Measurements from ENCODE around the gene DYRK1B. TPM values are rescaled to one million over a fixed set of nuclear protein-coding genes. Genes with fewer than 3 reads are reported as not detected.
A peak's percentile ranks its signal among the peaks of the same experiment; 100 is the strongest.

The DYRK1B gene
- total RNA-seq, 2 donors from 2014 or later = 8.8 to 17.6 TPM

- no peak for ATAC-seq (replicated peaks)
- Mint-ChIP-seq H3K27ac (no peak overlapping the region), H3K4me1 (peaks cover 23% of the 10 kb centered on the region), H3K9me3 (no peaks in the 10 kb centered on the region), H3K27me3 (no peaks in the 10 kb centered on the region), H3K36me3 (ENCODE audit: low read depth) (peaks cover 84% of the 10 kb centered on the region), H3K4me3 (no peak overlapping the region)
Measured at GRCh38 chr19:39830406-39830805, 3.6 kb downstream of the DYRK1B start.

DNA sequence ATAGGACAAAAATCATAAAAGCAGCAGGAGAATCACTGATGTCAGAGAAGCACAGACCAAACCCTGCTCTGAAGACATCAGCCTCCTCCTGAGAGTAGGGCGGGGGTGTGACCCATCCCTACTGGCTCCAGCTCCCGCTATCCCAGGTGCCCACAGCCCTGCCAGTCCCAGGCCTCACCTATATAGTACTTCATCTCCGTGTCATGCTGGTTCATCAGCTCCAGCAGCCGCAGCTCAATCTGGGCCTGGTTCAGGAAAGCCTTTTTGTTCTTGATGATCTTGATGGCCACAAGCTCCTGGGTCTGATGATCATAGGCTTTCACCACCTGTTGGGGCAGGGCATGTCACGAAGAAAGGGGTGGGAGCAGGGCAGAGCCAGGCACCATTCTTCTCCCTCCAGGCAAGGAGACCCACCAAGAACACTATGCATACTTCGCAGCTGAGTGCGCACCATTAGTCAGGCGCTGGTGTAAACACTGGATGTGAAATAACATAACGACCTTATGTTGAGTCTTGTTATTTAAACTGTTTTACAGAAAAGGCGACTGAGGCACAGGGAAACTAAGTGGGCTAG is 4.2 kb downstream of the DYRK1B start:
- no peaks in the 10 kb centered on the region for H3K27me3 Mint-ChIP-seq
- H3K4me1 Mint-ChIP-seq = peaks cover 23% of the 10 kb centered on the region
- H3K9me3 Mint-ChIP-seq = no peaks in the 10 kb centered on the region
- no peak overlapping the region for H3K27ac Mint-ChIP-seq
- H3K4me3 Mint-ChIP-seq = no peak overlapping the region
- peaks cover 77% of the 10 kb centered on the region for H3K36me3 Mint-ChIP-seq (ENCODE audit: low read depth)
- ATAC-seq (replicated peaks) = no peak

DNA sequence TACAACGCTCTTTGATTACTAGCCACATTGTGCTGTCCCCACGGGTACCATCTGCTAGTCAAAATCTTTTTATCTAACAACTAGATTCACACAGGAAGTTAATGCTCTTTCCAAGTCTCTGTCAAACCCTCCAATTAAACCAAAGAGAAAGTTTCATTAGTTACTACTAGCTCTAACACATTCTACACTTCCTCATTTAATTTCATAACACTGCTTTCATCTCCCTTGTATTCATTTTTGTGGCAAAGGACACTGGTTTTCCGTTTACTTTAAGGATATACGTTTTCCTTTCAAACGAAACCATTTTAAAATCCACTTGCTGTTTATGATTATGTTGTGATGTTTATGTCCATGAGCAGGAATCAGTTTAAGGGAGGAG is 5.3 kb downstream of the DYRK1B start:
- Mint-ChIP-seq H3K27me3 (no peaks in the 10 kb centered on the region), H3K36me3 (ENCODE audit: low read depth) (peaks cover 66% of the 10 kb centered on the region), H3K4me3 (no peak overlapping the region), H3K9me3 (no peaks in the 10 kb centered on the region), H3K4me1 (peaks cover 18% of the 10 kb centered on the region), H3K27ac (peak overlapping the region; percentile 20)
- no peak for ATAC-seq (replicated peaks)

- Mint-ChIP-seq H3K27ac (no peak overlapping the region), H3K27me3 (no peaks in the 10 kb centered on the region), H3K4me3 (no peak overlapping the region), H3K9me3 (no peaks in the 10 kb centered on the region), H3K4me1 (peaks cover 18% of the 10 kb centered on the region), H3K36me3 (ENCODE audit: low read depth) (peaks cover 66% of the 10 kb centered on the region)
- ATAC-seq (replicated peaks) = no peak
Measured at GRCh38 chr19:39828015-39828653, 5.8 kb downstream of the DYRK1B start.

- Mint-ChIP-seq H3K4me3 (no peak overlapping the region), H3K4me1 (peaks cover 9% of the 10 kb centered on the region), H3K36me3 (ENCODE audit: low read depth) (peaks cover 58% of the 10 kb centered on the region), H3K9me3 (no peaks in the 10 kb centered on the region), H3K27me3 (no peaks in the 10 kb centered on the region), H3K27ac (no peak overlapping the region)
- no peak for ATAC-seq (replicated peaks)
Measured at GRCh38 chr19:39827216-39827615, 6.7 kb downstream of the DYRK1B start.

DNA sequence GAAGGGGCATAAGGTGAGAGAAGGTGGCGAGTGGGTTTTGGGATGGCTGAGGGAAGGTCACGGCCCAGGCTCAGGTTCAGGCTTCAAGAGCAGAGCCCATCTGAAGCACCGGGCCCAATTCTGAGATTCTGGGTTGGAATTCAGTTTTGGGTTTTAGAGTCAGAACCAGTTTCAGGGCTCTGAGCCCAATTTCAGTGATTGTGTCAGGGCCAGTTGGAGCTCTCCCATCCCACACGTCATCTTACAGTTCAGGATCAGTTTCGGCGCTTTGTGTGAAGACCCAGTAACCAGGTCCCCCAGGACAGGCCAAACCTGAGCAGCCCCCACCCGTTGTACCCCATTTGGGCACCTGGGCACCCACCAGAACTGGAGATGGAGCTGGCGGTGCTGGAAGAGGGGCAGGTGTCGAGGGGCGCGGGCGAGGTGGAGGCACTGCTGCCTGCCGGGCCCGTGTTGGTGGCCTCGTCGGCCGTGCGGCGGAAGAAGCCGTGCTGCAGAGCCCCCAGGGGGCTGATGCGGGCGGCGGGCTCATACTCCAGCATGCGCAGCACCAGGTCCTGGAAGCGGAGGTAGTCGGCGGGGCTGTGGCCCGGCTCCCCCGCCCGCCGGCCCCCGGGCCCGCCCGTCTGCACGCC is 7.5 kb downstream of the DYRK1B start:
- peaks cover 50% of the 10 kb centered on the region for H3K36me3 Mint-ChIP-seq (ENCODE audit: low read depth)
- H3K4me3 Mint-ChIP-seq = no peak overlapping the region
- peaks cover 4% of the 10 kb centered on the region for H3K4me1 Mint-ChIP-seq
- no peak overlapping the region for H3K27ac Mint-ChIP-seq
- no peaks in the 10 kb centered on the region for H3K27me3 Mint-ChIP-seq
- ATAC-seq (replicated peaks) = no peak
- no peaks in the 10 kb centered on the region for H3K9me3 Mint-ChIP-seq

DNA sequence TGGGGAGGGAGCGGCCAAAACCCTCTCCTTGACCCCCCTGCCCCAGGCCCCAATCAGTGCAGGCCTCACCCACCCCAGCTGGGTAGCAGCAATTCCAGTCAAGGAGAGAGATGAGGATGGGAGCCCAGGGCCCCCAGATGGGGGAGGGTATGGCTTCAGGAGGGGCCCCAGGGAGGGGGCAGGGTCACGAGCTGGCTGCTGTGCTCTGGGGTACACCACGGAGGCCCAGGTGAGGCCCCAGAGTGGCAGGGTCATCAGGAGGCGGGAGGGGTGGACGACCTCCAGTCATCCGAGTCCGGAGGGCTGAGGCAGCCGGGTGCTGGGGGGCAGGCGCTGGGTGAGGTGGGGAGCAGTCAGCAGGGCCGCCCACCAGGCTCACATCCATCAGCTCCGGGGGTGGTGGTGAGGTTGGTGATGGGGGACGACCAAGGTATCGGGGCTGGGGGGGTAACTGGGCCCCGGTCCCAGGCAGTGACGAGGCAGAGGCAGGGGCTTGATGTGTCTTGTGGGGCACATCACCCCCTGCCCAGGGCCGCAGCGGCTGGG is 8.4 kb downstream of the DYRK1B start:
- H3K27me3 Mint-ChIP-seq = no peaks in the 10 kb centered on the region
- H3K36me3 Mint-ChIP-seq (ENCODE audit: low read depth) = peaks cover 42% of the 10 kb centered on the region
- H3K9me3 Mint-ChIP-seq = no peaks in the 10 kb centered on the region
- H3K27ac Mint-ChIP-seq = no peak overlapping the region
- ATAC-seq (replicated peaks) = no peak
- peaks cover 4% of the 10 kb centered on the region for H3K4me1 Mint-ChIP-seq
- H3K4me3 Mint-ChIP-seq = no peak overlapping the region

DNA sequence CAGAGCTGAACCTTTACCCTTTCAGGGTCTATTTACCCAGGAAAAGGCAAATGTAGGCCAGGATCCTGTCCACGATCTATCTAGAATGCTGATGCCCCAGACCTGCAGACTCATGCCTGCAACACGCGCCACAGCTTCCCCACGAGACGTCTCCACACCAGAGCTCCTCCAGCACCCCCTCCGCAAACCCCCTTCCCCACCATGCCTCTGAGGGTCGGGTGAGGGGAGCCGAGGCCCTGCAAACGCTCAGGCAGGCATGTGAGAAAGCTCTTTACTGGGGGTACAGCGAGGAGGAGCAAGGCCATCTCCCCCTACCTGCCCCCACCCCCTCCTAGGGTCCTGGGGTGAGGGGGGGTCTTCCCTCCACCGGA is 8.9 kb downstream of the DYRK1B start:
- H3K4me1 Mint-ChIP-seq = peaks cover 4% of the 10 kb centered on the region
- H3K27ac Mint-ChIP-seq = no peak overlapping the region
- no peaks in the 10 kb centered on the region for H3K9me3 Mint-ChIP-seq
- H3K4me3 Mint-ChIP-seq = no peak overlapping the region
- ATAC-seq (replicated peaks) = no peak
- H3K27me3 Mint-ChIP-seq = no peaks in the 10 kb centered on the region
- peaks cover 37% of the 10 kb centered on the region for H3K36me3 Mint-ChIP-seq (ENCODE audit: low read depth)

- H3K4me1 Mint-ChIP-seq = peaks cover 4% of the 10 kb centered on the region
- no peak overlapping the region for H3K27ac Mint-ChIP-seq
- H3K36me3 Mint-ChIP-seq (ENCODE audit: low read depth) = peaks cover 30% of the 10 kb centered on the region
- H3K9me3 Mint-ChIP-seq = no peaks in the 10 kb centered on the region
- H3K4me3 Mint-ChIP-seq = no peak overlapping the region
- ATAC-seq (replicated peaks) = peak; percentile 99
- no peaks in the 10 kb centered on the region for H3K27me3 Mint-ChIP-seq
Measured at GRCh38 chr19:39824143-39825092, 9.5 kb downstream of the DYRK1B start.

- Mint-ChIP-seq H3K27ac (no peak overlapping the region), H3K4me3 (no peak overlapping the region), H3K36me3 (ENCODE audit: low read depth) (peaks cover 23% of the 10 kb centered on the region), H3K4me1 (peaks cover 4% of the 10 kb centered on the region), H3K9me3 (no peaks in the 10 kb centered on the region), H3K27me3 (no peaks in the 10 kb centered on the region)
- ATAC-seq (replicated peaks) = no peak
Measured at GRCh38 chr19:39823686-39824085, 10.3 kb downstream of the DYRK1B start.

DNA sequence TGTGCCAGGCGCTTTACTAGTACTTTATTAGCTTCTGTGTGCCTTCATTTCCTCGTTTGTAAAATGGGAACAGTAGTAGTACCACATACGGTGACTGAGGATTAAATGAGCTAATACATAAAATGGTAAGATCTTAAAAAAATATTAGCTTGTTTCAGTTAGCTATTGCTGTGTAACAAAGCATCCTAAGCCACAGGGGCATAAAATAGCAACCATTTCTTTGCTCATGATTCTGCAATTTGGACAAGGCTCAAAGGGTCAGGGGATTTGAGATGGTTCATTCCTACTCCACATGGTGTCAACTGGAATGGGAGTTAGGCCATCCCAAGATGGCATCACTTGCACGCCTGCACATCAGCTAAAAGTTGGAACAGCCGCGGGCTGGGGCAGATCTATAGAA is 13.3 kb downstream of the DYRK1B start:
- Mint-ChIP-seq H3K36me3 (ENCODE audit: low read depth) (peaks cover 19% of the 10 kb centered on the region), H3K27ac (no peak overlapping the region), H3K27me3 (no peaks in the 10 kb centered on the region), H3K4me1 (peaks cover 7% of the 10 kb centered on the region), H3K9me3 (no peaks in the 10 kb centered on the region), H3K4me3 (no peak overlapping the region)
- no peak for ATAC-seq (replicated peaks)

DNA sequence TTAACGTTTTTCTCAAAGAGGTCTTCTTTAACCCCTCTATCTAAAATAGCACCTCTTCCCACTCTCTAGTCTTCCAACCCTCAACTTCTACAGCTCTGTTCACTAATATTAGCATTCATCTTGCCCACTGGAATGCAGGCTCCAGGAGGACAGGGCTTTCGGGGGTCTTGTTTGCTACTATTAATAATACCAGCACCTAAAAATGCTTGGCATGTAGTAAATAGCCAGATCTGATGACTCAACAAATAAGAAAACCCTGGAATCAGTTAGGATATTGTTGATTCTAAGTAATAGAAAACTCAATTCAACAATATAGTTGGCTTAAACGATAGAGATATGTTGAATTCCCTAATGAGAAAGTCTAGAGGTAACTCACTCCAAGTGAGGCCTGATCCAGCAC is 14.2 kb downstream of the DYRK1B start:
- Mint-ChIP-seq H3K27ac (peak overlapping the region; percentile 0), H3K4me1 (peaks cover 8% of the 10 kb centered on the region), H3K4me3 (no peak overlapping the region), H3K36me3 (ENCODE audit: low read depth) (peaks cover 22% of the 10 kb centered on the region), H3K9me3 (no peaks in the 10 kb centered on the region), H3K27me3 (no peaks in the 10 kb centered on the region)
- ATAC-seq (replicated peaks) = no peak

DNA sequence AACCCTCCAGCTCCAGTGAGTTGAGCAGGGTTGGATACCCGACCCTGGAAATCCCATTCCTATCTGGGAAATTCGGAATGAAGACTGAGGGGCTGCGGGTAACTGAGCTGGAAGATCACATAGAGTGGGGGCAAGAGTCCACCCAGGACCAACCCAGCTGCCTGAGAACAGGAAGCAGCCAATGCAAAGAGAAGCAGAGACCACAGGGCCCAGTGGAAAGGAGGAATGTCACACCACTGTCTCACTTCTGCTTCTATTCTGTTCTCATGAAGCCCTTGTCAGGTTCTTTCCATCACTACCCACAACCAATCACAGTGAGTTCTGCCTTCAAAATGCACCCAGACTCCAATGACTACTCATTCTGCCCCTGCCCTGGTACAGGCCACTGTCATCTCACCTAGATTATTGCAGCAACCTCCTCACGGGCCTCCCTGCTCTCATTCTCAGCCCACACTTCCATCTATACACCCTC is 15.3 kb downstream of the DYRK1B start:
- H3K9me3 Mint-ChIP-seq = no peaks in the 10 kb centered on the region
- no peak for ATAC-seq (replicated peaks)
- H3K27me3 Mint-ChIP-seq = no peaks in the 10 kb centered on the region
- H3K4me3 Mint-ChIP-seq = no peak overlapping the region
- peaks cover 8% of the 10 kb centered on the region for H3K4me1 Mint-ChIP-seq
- H3K27ac Mint-ChIP-seq = no peak overlapping the region
- H3K36me3 Mint-ChIP-seq (ENCODE audit: low read depth) = peaks cover 22% of the 10 kb centered on the region

GRCh38 chr19:39817888-39818561 is 15.9 kb downstream of the DYRK1B start:
- no peaks in the 10 kb centered on the region for H3K27me3 Mint-ChIP-seq
- no peaks in the 10 kb centered on the region for H3K9me3 Mint-ChIP-seq
- peaks cover 8% of the 10 kb centered on the region for H3K4me1 Mint-ChIP-seq
- ATAC-seq (replicated peaks) = no peak
- no peak overlapping the region for H3K4me3 Mint-ChIP-seq
- peaks cover 22% of the 10 kb centered on the region for H3K36me3 Mint-ChIP-seq (ENCODE audit: low read depth)
- no peak overlapping the region for H3K27ac Mint-ChIP-seq

Data from activated T-helper 17 cell treated with anti-CD3 and anti-CD28 coated beads, Interleukin-2, amount 50 U/mL, for 72 hours (primary cell).